Mucosa of descending colon (tissue), 3 donors: Measurements from ENCODE around the gene SHFL. TPM values are rescaled to one million over a fixed set of nuclear protein-coding genes. Genes with fewer than 3 reads are reported as not detected.

Experiments
- ATAC-seq: fragments of 200-7000 bp; cut with Tn5 transposase; one replicate; pipeline ENCODE4 v1.9.1; 2020; ENCODE audit warnings: mild to moderate bottlenecking, moderate library complexity
- DNase-seq, 3 donors: peaks; one replicate each; pipeline ENCODE4 v3.0.0-alpha.2; 2020
- H3K36me3 ChIP-seq: fragments of 200-600 bp; one replicate; pipeline ENCODE4 v1.8.0; 2021; ENCODE audit warnings: low read depth, mild to moderate bottlenecking
- H3K4me1 ChIP-seq: fragments of 200-600 bp; one replicate; pipeline ENCODE4 v1.8.0; 2021; ENCODE audit warnings: low read depth, mild to moderate bottlenecking
- H3K4me3 ChIP-seq: fragments of 200-600 bp; one replicate; pipeline ENCODE4 v1.8.0; 2021; ENCODE audit warnings: mild to moderate bottlenecking
- H3K9me3 ChIP-seq: fragments of 200-600 bp; one replicate; pipeline ENCODE4 v1.8.0; 2021; ENCODE audit warnings: mild to moderate bottlenecking
- intact Hi-C, 2 donors: fragments of 100-400 bp; cut with DNase I in 1 of 2; cut with micrococcal nuclease in 1 of 2; formaldehyde crosslinking; loops; one replicate each; pipeline versions ENCODE4 v1.11.0 to v1.11.1; 2022; cut with DNase I, micrococcal nuclease
- microRNA-seq: library from miRNA; unstranded; fragments of <30 nt; microRNA quantifications from one replicate; pipeline ENCODE4, GENCODE V29; 2019
- total RNA-seq, 3 donors: library from RNA; stranded (reverse); fragmentation: NEBNext Ultra II Directional in 2 of 3; extraction: Animal tissue kit (Norgen Biotek cat#: 25700) in 2 of 3; gene quantifications; one replicate each; pipeline versions ENCODE4 v1.2.1 to v1.2.4, GENCODE V29; 2021 to 2023
- TF ChIP-seq, protein P1 (sequence below): fragments of 200-600 bp; IDR thresholded peaks from one replicate; pipeline ENCODE4 v1.8.0; 2022; ENCODE audit warnings: antibody characterized with exemption, mild to moderate bottlenecking
- donor health status: DM: no; HTN: no; CAD: no; lungs with moderate emphysema.
- donor health status: DM: no; HTN: no; CAD: no.
- donor health status: DM: no; HTN: yes; CAD: no.

Gene SHFL
- total RNA-seq, 3 donors from 2014 or later = 26.9 to 41.5 (median 28.1) TPM

DNA sequence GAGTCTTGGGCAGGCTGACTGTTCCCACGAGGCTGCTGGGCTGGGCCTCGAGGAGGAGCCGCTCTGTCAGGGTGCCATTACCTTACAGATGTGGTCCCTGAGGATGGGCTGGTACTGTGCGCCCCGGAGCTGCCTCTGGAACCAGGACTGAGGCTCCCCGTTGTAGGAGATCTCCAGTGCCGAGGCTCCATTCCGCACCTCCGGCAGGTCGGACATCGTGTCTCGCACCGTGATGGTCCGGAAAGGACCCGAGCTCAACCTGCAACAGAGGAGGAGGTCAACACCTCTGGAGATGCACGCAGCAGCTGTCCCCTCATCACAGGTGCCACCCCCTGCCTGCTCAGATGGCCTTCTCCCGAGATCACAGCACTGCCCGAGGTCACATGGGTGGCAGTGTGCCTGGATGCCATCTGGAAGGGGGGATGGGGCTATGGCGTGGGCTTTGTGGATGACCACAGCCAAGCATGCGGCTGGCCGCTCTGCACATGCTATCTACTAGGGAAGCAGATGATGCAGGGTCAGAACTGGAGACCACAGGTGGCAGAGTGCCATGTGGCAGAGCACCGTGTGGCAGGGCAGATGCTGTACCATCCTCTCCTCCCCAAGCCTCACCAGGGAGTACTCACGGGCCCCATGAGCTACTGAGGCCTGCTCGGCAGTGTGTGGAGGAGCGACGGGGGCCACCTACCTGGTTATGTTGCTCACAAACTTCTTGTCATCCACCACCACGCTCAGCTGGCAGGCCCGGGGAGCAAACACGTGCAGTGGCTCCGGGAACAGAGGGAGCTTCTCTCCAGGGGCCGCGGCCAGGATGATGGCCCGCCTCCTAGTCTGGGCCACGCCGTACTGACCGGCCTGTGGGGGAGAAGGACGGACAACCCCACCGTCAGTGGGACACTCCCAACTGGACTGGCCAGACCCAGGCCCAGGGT, 51.9 kb downstream of the SHFL start:
- DNase-seq (no peak), ATAC-seq (no peak)
- Histone ChIP-seq H3K4me3 (no peak overlapping the region), H3K36me3 (peaks cover 15% of the 10 kb centered on the region), H3K4me1 (peaks cover 1% of the 10 kb centered on the region), H3K9me3 (no peaks in the 10 kb centered on the region)
- TF ChIP-seq, protein P1, sequence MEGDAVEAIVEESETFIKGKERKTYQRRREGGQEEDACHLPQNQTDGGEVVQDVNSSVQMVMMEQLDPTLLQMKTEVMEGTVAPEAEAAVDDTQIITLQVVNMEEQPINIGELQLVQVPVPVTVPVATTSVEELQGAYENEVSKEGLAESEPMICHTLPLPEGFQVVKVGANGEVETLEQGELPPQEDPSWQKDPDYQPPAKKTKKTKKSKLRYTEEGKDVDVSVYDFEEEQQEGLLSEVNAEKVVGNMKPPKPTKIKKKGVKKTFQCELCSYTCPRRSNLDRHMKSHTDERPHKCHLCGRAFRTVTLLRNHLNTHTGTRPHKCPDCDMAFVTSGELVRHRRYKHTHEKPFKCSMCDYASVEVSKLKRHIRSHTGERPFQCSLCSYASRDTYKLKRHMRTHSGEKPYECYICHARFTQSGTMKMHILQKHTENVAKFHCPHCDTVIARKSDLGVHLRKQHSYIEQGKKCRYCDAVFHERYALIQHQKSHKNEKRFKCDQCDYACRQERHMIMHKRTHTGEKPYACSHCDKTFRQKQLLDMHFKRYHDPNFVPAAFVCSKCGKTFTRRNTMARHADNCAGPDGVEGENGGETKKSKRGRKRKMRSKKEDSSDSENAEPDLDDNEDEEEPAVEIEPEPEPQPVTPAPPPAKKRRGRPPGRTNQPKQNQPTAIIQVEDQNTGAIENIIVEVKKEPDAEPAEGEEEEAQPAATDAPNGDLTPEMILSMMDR = no peak
- intact Hi-C loops = no loop called here

DNA sequence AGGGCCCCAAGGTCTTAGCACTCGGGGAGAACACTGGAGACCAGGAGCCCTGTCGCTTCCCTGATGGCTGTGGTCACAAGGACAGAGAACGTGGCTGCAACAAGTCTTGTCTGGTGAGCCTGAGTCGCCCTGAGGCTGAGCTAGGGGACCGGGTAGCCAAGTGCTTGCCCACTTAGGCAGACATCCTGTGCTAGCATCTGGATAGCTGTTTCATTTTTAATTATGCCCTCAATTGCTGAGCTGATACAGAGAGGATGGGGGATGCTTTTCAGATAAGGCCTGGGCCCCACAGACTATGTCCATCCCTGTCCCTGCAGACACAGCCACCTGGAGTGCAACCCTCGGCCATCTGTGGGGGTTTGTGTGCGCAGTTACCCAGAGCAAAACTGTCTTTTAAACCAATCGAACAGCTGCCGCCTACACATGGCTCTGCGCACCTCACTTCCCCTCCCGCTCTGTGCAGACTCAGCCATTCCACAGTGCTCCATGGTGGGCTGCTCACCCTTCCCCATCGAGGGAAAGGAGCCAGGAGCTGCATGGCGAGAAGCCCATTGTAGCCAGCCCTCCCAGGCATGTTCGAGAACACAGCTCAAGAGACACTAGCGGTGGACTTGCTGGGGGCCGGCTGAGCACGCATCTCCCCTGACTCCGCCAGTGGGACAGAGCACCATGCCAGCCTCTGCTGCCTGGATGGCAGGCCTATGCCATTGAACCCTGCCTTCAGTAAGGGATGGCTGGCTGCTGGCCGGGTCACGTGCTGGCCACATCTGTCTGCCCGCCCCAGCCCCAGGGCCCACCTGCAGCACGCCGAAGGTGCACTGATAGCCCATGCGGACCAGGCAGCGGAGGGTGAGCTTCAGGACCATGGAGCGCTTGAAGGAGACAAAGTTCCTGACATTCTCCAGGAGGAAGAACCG, 53.0 kb downstream of the SHFL start:
- no peak for ATAC-seq
- peaks cover 4% of the 10 kb centered on the region for H3K4me1 ChIP-seq
- H3K9me3 ChIP-seq = no peaks in the 10 kb centered on the region
- H3K4me3 ChIP-seq = no peak overlapping the region
- TF ChIP-seq, protein P1 = no peak
- intact Hi-C loops = no loop called here
- peaks cover 7% of the 10 kb centered on the region for H3K36me3 ChIP-seq
- DNase-seq = no peak

DNA sequence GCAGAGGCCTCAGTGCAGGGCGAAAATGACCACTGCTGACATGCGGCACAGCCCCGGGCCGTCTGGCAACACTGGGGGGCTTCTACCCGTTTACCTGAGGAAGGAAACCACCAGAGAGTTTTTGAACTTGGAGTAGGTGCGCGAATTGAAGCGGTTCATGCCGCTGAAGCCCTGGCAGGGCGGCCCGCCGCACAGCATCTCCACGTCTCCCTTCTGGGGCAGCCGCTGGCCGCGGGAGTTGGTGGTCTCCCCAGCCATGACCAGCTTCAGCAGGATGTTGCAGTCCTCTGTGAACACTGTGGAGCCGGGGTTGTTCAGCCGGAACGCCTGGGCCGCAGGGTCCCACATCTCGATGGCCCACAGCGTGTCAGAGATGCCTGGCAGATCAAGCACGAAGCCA, 53.8 kb downstream of the SHFL start:
- DNase-seq (no peak), ATAC-seq (no peak)
- no peaks in the 10 kb centered on the region for H3K9me3 ChIP-seq
- intact Hi-C loops = no loop called here
- peaks cover 4% of the 10 kb centered on the region for H3K4me1 ChIP-seq
- peaks cover 6% of the 10 kb centered on the region for H3K36me3 ChIP-seq
- TF ChIP-seq, protein P1 = no peak
- H3K4me3 ChIP-seq = no peak overlapping the region

DNA sequence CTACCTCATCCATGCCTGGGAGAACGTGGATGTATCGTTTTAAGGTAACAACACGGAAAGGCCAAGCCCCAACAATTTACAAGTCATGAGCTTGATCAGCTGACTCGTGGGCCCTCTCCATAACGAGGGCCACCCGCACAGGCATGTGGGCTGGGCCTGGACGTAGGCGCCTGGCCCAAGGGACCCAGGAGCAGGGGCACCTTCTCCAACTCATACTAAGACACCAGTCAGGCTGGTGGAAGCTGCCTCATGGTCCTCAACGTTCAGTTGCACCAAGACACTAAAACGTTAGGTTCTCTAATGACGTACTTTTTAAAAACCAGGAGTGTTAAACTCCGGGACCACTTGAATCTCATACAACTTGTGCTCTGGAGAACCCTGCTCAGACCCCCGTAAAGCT, 55.4 kb downstream of the SHFL start:
- no peaks in the 10 kb centered on the region for H3K9me3 ChIP-seq
- intact Hi-C loops = no loop called here
- ATAC-seq = no peak
- H3K4me1 ChIP-seq = peaks cover 4% of the 10 kb centered on the region
- H3K36me3 ChIP-seq = peaks cover 6% of the 10 kb centered on the region
- TF ChIP-seq, protein P1 = no peak
- no peak overlapping the region for H3K4me3 ChIP-seq
- no peak for DNase-seq

DNA sequence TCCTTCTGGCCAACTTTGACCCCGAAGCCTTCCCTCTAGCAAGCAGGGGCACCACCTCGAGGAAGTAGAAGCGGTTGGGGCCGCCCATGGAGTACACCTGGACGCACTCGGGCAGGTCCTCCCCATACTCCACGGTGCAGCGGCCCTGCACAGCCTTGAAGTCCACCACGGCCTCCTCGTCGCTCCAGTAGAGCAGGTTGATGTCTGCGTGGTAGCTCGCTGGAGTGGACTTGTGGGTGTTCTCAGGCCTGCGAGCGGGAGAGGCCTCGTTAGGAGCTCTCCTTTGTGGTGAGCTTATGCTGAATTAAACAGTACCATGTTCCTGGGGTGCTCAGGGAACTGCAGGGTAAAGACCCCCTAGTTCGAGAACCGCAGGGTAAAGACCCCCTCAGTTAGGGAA, 55.9 kb downstream of the SHFL start:
- Histone ChIP-seq H3K4me1 (peaks cover 4% of the 10 kb centered on the region), H3K9me3 (no peaks in the 10 kb centered on the region), H3K36me3 (peaks cover 4% of the 10 kb centered on the region), H3K4me3 (no peak overlapping the region)
- DNase-seq (no peak), ATAC-seq (no peak)
- intact Hi-C loops = no loop called here
- TF ChIP-seq, protein P1 = no peak

Small RNAs within 50 kb of the gene (microRNA-seq; reads per million reads assigned to microRNA genes)
- not detected for gene MIR5589

Other genes with a start within 250 kb of the SHFL start
- gene OLFM2, start 149.8 kb upstream of the SHFL start, total RNA-seq = 1 to 10 TPM; 1.4 to 5.7 (median 1.9) TPM
- 1 to 10 TPM; 1.9 to 7.2 (median 5.5) TPM for gene COL5A3, start 75.8 kb upstream of the SHFL start, total RNA-seq
- gene RDH8, start 72.8 kb upstream of the SHFL start, total RNA-seq = not detected
- 1 to 10 TPM in 1 of 3 donors, under 1 TPM in 2; 0.32 to 1.2 (median 0.87) TPM for gene ANGPTL6, start 16.4 kb downstream of the SHFL start, total RNA-seq
- 10 to 100 TPM; 36.4 to 42.0 (median 40.3) TPM for gene PPAN, start 20.0 kb downstream of the SHFL start, total RNA-seq
- 10 to 100 TPM; 14.1 to 18.5 (median 16.9) TPM for gene P2RY11, start 25.4 kb downstream of the SHFL start, total RNA-seq
- gene EIF3G, start 33.6 kb downstream of the SHFL start, total RNA-seq = 100 to 1,000 TPM; 151 to 201 (median 152) TPM
- gene DNMT1, start 108.6 kb downstream of the SHFL start, total RNA-seq = 10 to 100 TPM; 41.1 to 55.6 (median 55.6) TPM
- gene S1PR2, start 145.0 kb downstream of the SHFL start, total RNA-seq = 1 to 10 TPM; 1.2 to 8.4 (median 6.5) TPM
- gene MRPL4, start 165.9 kb downstream of the SHFL start, total RNA-seq = 10 to 100 TPM; 47.5 to 65.5 (median 49.6) TPM
- gene ICAM1, start 184.8 kb downstream of the SHFL start, total RNA-seq = 10 to 100 TPM; 10.7 to 13.9 (median 13.4) TPM
- gene ICAM4, start 200.6 kb downstream of the SHFL start, total RNA-seq = under 1 TPM in 2 of 3 donors, not detected in 1; 0.24 to 0.32 TPM
- 1 to 10 TPM in 1 of 3 donors, under 1 TPM in 2; 0.69 to 1.4 (median 0.73) TPM for gene ICAM5, start 203.6 kb downstream of the SHFL start, total RNA-seq
- gene ZGLP1, start 223.5 kb downstream of the SHFL start, total RNA-seq = 1 to 10 TPM; 2.5 to 4.0 (median 3.8) TPM
- 10 to 100 TPM in 1 of 3 donors, 1 to 10 TPM in 2; 7.9 to 15.1 (median 9.7) TPM for gene FDX2, start 229.7 kb downstream of the SHFL start, total RNA-seq
- gene RAVER1, start 247.2 kb downstream of the SHFL start, total RNA-seq = 10 to 100 TPM; 42.4 to 58.1 (median 49.6) TPM